OCI-LY7 (cell line): ENCODE results near the gene PLCL2.

Source experiments
- CTCF ChIP-seq: fragments of 200-600 bp; sonication (generic); conservative IDR thresholded peaks from 2 replicates; pipeline ENCODE4 v1.5.1; 2014; ENCODE audit warnings: mild to moderate bottlenecking, antibody characterized with exemption, low read length, moderate library complexity, mixed read lengths
- EZH2phosphoT487 ChIP-seq: fragments of 200-600 bp; sonication (generic); IDR thresholded peaks from 2 replicates; pipeline ENCODE4 v1.6.1; 2018; ENCODE audit warnings: low read depth, borderline replicate concordance, mild to moderate bottlenecking, mixed run types, antibody characterized with exemption, low read length, moderate library complexity, mixed read lengths

GRCh38 chr3:16950845-16951244 is 66.1 kb downstream of the PLCL2 start:
- TF ChIP-seq CTCF = no peak
- no peak for TF ChIP-seq EZH2phosphoT487
